Neutrophil (primary cell): ENCODE results near the gene SHFL.

ENCODE experiments used
- H3K27ac ChIP-seq: fragments of 200-600 bp; sonication (generic); 2 replicates; pipeline ENCODE4 v1.5.1; 2016; ENCODE audit warnings: mild to moderate bottlenecking, moderate library complexity
- H3K27me3 ChIP-seq: fragments of 200-600 bp; sonication (generic); 2 replicates; pipeline ENCODE4 v1.6.0; 2016; ENCODE audit warnings: mild to moderate bottlenecking
- H3K36me3 ChIP-seq: fragments of 200-600 bp; sonication (generic); 2 replicates; pipeline ENCODE4 v1.5.1; 2017
- H3K4me1 ChIP-seq, 2 experiments: fragments of 200-600 bp in 1 of 2; sonication (generic) in 1 of 2; 1 replicate in 1 of 2; 2 replicates in 1 of 2; pipeline versions ENCODE4 v1.5.1 to v1.6.1; 2013 to 2016; ENCODE audit warnings: low read depth in 1 of 2, low read length in 1 of 2, mild to moderate bottlenecking in 1 of 2, moderate library complexity in 1 of 2; ENCODE audit not compliant: control insufficient read depth in 1 of 2, insufficient read depth in 1 of 2
- H3K4me3 ChIP-seq, 2 experiments: fragments of 200-600 bp in 1 of 2; sonication (generic) in 1 of 2; 1 replicate in 1 of 2; 2 replicates in 1 of 2; pipeline ENCODE4 v1.5.1; 2013 to 2016; ENCODE audit warnings: low read depth in 1 of 2, low read length in 1 of 2, mild to moderate bottlenecking in 1 of 2, moderate library complexity in 1 of 2
- H3K9me3 ChIP-seq: fragments of 200-600 bp; sonication (generic); 2 replicates; pipeline ENCODE4 v1.5.1; 2016
- CTCF ChIP-seq: fragments of 200-600 bp; sonication (generic); IDR thresholded peaks from 2 replicates; pipeline ENCODE4 v1.5.1; 2016; ENCODE audit warnings: antibody characterized with exemption

SHFL gene

DNA sequence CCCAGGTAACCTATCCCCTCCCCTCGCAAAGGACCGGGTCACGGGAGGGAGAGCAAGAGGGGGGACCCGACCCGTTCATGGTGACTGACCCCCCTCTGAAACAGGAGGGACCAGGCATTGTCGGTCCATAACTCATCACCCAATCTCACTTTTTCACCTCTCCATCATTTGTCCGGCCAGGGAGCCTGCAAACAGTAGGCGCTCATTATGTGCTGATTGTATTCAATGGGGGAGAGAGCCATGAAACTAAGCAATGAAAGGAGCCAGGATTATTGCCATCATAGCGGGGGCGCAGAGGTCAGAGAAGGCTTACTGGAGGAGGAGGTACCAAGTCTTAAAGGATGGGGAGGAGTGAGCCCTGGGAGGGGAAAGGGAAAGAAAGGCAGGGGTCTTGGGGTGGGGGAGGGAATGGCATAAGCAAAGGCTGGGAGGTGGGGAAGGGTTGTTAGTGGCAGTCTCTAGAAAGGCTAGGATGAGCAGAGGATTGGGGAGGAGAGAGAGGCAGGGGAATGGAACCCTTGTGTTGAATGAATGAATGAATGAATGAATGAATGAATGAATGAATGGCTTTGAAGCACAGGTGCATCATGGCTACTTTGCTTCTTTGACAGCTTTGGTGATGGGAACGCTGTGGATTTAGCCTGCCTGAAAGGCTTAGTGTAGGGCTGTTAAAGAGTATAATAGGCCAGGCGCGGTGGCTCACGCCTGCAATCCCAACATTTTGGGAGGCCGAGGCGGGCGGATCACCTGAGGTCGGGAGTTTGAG, 1.4 kb downstream of the SHFL start:
- H3K36me3 ChIP-seq, result peaks cover 33% of the 10 kb centered on the region
- peak overlapping the region; percentile 68 for H3K27ac ChIP-seq
- H3K27me3 ChIP-seq, result peaks cover 8% of the 10 kb centered on the region
- peak overlapping the region; percentile 94 to 95 for H3K4me3 ChIP-seq
- H3K9me3 ChIP-seq, result no peaks in the 10 kb centered on the region
- no peak for TF ChIP-seq CTCF
- H3K4me1 ChIP-seq, result peaks cover 16 to 18% of the 10 kb centered on the region in 2 experiments

GRCh38 chr19:10088949-10089554, 2.9 kb downstream of the SHFL start:
- Histone ChIP-seq H3K27ac (no peak overlapping the region), H3K36me3 (peaks cover 45% of the 10 kb centered on the region), H3K4me3 (no peak overlapping the region), H3K27me3 (no peaks in the 10 kb centered on the region), H3K4me1 (peaks cover 16 to 18% of the 10 kb centered on the region in 2 experiments), H3K9me3 (no peaks in the 10 kb centered on the region)
- no peak for TF ChIP-seq CTCF

- no peak for TF ChIP-seq CTCF
Observed at GRCh38 chr19:10089801-10090375, 3.8 kb downstream of the SHFL start.

GRCh38 chr19:10091370-10091687, 5.2 kb downstream of the SHFL start:
- no peak for TF ChIP-seq CTCF
- H3K27ac ChIP-seq, result no peak overlapping the region
- peaks cover 15 to 17% of the 10 kb centered on the region in 2 experiments for H3K4me1 ChIP-seq
- peaks cover 45% of the 10 kb centered on the region for H3K36me3 ChIP-seq
- H3K4me3 ChIP-seq, result no peak overlapping the region
- no peaks in the 10 kb centered on the region for H3K9me3 ChIP-seq
- no peaks in the 10 kb centered on the region for H3K27me3 ChIP-seq

More at GRCh38 chr19:10089801-10090375, 3.8 kb downstream of the SHFL start:
- H3K27me3 ChIP-seq, result no peaks in the 10 kb centered on the region
- no peak overlapping the region for H3K4me3 ChIP-seq
- H3K27ac ChIP-seq, result no peak overlapping the region
- H3K9me3 ChIP-seq, result no peaks in the 10 kb centered on the region
- peaks cover 16 to 18% of the 10 kb centered on the region in 2 experiments for H3K4me1 ChIP-seq
- H3K36me3 ChIP-seq, result peaks cover 45% of the 10 kb centered on the region

- Histone ChIP-seq H3K27ac (no peak overlapping the region), H3K9me3 (no peaks in the 10 kb centered on the region), H3K27me3 (no peaks in the 10 kb centered on the region), H3K36me3 (peaks cover 45% of the 10 kb centered on the region), H3K4me3 (no peak overlapping the region), H3K4me1 (peaks cover 15 to 17% of the 10 kb centered on the region in 2 experiments)
- no peak for TF ChIP-seq CTCF
Observed at GRCh38 chr19:10091895-10092641, 6.0 kb downstream of the SHFL start.
